Fibroblast of lung (primary cell): Measurements from ENCODE around the gene DCAF10. TPM values are rescaled to one million over a fixed set of nuclear protein-coding genes. Genes with fewer than 3 reads are reported as not detected.
"Not testable (repeated sequence)": the region's sequence is repeated elsewhere in the genome, so short reads cannot be mapped to it uniquely, and the experiment has no call there.

Source experiments
- DNase-seq, 2 donors: peaks; one replicate each; pipeline versions ENCODE4 v3.0.0 to v3.0.0-alpha.2; 2010; ENCODE audit warnings: low read depth in 2 of 2
- H2AFZ ChIP-seq: 2 replicates; pipeline ENCODE4 v1.5.1; 2012; ENCODE audit warnings: low read length, control low read depth, inconsistent platforms
- H3K27ac ChIP-seq: 2 replicates; pipeline ENCODE4 v1.5.1; 2011; ENCODE audit warnings: low read length, control low read depth; ENCODE audit not compliant: insufficient read depth
- H3K27me3 ChIP-seq: 2 replicates; pipeline ENCODE4 v1.5.1; 2011; ENCODE audit warnings: mild to moderate bottlenecking, low read length; ENCODE audit not compliant: control insufficient read depth, insufficient read depth
- H3K36me3 ChIP-seq: 2 replicates; pipeline ENCODE4 v1.5.1; 2011; ENCODE audit warnings: low read length; ENCODE audit not compliant: control insufficient read depth, insufficient read depth
- H3K4me1 ChIP-seq: 2 replicates; pipeline ENCODE4 v1.5.1; 2011; ENCODE audit warnings: low read length; ENCODE audit not compliant: control insufficient read depth, insufficient read depth; ENCODE audit errors: extremely low read depth
- H3K4me2 ChIP-seq: 2 replicates; pipeline ENCODE4 v1.5.1; 2011; ENCODE audit warnings: low read length, control low read depth; ENCODE audit not compliant: insufficient read depth; ENCODE audit errors: extremely low read depth
- H3K4me3 ChIP-seq, 4 experiments: fragments of 200-600 bp in 1 of 4; sonication (generic) in 1 of 4; replicated peaks in 1 of 4; 2 replicates each; pipeline ENCODE4 v1.5.1; 2011 to 2016; ENCODE audit warnings: low read length in 4 of 4, low read depth in 3 of 4, mild to moderate bottlenecking in 3 of 4, control low read depth in 2 of 4, inconsistent platforms in 1 of 4, mixed read lengths in 1 of 4; ENCODE audit not compliant: insufficient read depth in 1 of 4; ENCODE audit errors: control extremely low read depth in 1 of 4
- H3K79me2 ChIP-seq: 2 replicates; pipeline ENCODE4 v1.5.1; 2012; ENCODE audit warnings: mild to moderate bottlenecking, low read length, inconsistent platforms; ENCODE audit not compliant: control insufficient read depth, insufficient read depth
- H3K9ac ChIP-seq: 2 replicates; pipeline ENCODE4 v1.5.1; 2011; ENCODE audit warnings: mild to moderate bottlenecking, low read length, control low read depth; ENCODE audit not compliant: insufficient read depth
- H3K9me3 ChIP-seq: 2 replicates; pipeline ENCODE4 v1.5.1; 2012; ENCODE audit warnings: low read depth, low read length; ENCODE audit not compliant: control insufficient read depth, insufficient read depth
- H4K20me1 ChIP-seq: 2 replicates; pipeline ENCODE4 v1.5.1; 2011; ENCODE audit warnings: low read length; ENCODE audit not compliant: control insufficient read depth, insufficient read depth; ENCODE audit errors: extremely low read depth
- EZH2 ChIP-seq: IDR thresholded peaks from 2 replicates; pipeline ENCODE4 v1.5.1; 2012; ENCODE audit warnings: low read length, control low read depth, mild to moderate bottlenecking; ENCODE audit errors: missing control alignments
- polyA plus RNA-seq, 2 donors: library from polyadenylated mRNA; depleted of rRNA in 1 of 2; stranded (reverse) in 1 of 2; unstranded in 1 of 2; fragments of >200 nt; gene quantifications; 2 replicates each; pipeline ENCODE4 v1.2.1, GENCODE V29; 2011 to 2012; ENCODE audit warnings: missing spikeins in 1 of 2
- total RNA-seq: library from RNA; depleted of rRNA; stranded (reverse); fragments of >200 nt; gene quantifications from 2 replicates; pipeline ENCODE4 v1.2.1, GENCODE V29; 2014
- TF ChIP-seq, protein P1 (sequence below), 2 donors: IDR thresholded peaks in 1 of 2; conservative IDR thresholded peaks in 1 of 2; 1 replicate in 1 of 2; 2 replicates in 1 of 2; pipeline ENCODE4 v1.5.1; 2011 to 2012; ENCODE audit warnings: low read length in 2 of 2, control low read depth in 1 of 2, inconsistent platforms in 1 of 2, low read depth in 1 of 2, mild to moderate bottlenecking in 1 of 2

The DCAF10 gene
- total and polyA plus RNA-seq, 2 donors (not counting 1 experiment from before 2014, with no cell fraction given): 26.6 to 33.5 TPM

DNA sequence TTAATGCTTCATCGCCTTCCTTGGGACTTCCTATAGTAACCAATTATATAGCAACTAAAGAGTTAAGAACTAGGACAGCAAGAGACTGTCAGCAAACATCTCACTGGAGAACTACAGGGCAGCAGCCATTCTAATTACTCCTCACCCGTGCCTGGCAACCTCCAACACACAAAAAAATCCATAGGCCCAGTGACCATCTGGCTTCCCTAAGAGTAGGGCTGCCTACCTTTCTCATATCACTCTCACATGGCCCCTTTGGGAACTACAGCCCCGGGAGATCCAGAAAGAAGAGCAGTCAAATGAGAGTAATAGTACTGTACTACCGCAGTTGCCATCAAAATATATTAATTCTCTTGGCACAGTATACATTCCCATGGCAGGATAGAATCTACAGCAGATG lies 5.7 kb downstream of the DCAF10 start:
- no peak for TF ChIP-seq EZH2
- TF ChIP-seq, protein P1, sequence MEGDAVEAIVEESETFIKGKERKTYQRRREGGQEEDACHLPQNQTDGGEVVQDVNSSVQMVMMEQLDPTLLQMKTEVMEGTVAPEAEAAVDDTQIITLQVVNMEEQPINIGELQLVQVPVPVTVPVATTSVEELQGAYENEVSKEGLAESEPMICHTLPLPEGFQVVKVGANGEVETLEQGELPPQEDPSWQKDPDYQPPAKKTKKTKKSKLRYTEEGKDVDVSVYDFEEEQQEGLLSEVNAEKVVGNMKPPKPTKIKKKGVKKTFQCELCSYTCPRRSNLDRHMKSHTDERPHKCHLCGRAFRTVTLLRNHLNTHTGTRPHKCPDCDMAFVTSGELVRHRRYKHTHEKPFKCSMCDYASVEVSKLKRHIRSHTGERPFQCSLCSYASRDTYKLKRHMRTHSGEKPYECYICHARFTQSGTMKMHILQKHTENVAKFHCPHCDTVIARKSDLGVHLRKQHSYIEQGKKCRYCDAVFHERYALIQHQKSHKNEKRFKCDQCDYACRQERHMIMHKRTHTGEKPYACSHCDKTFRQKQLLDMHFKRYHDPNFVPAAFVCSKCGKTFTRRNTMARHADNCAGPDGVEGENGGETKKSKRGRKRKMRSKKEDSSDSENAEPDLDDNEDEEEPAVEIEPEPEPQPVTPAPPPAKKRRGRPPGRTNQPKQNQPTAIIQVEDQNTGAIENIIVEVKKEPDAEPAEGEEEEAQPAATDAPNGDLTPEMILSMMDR (conservative IDR thresholded peaks at IDR 0.05 in 1 of 2, IDR thresholded peaks at IDR 0.05 in 1 of 2; ENCODE audit: low read depth in 1 of 2, low read length in 2 of 2): no peak
- H3K4me1 ChIP-seq: no peaks in the 10 kb centered on the region
- H3K9me3 ChIP-seq: no peaks in the 10 kb centered on the region
- peaks cover 65% of the 10 kb centered on the region for H3K79me2 ChIP-seq
- no peak for DNase-seq
- peaks cover 4% of the 10 kb centered on the region for H4K20me1 ChIP-seq
- no peak overlapping the region for H3K4me2 ChIP-seq
- no peak overlapping the region for H2AFZ ChIP-seq
- no peak overlapping the region for H3K4me3 ChIP-seq
- no peak overlapping the region for H3K9ac ChIP-seq
- H3K27me3 ChIP-seq: no peaks in the 10 kb centered on the region
- H3K36me3 ChIP-seq: peaks cover 1% of the 10 kb centered on the region
- no peak overlapping the region for H3K27ac ChIP-seq

GRCh38 chr9:37809676-37810075 lies 9.1 kb downstream of the DCAF10 start:
- H3K9me3 ChIP-seq, H3K36me3 ChIP-seq, H3K4me1 ChIP-seq, DNase-seq, H3K9ac ChIP-seq, H3K4me3 ChIP-seq, H3K4me2 ChIP-seq, H2AFZ ChIP-seq, H3K27ac ChIP-seq, H3K27me3 ChIP-seq, H4K20me1 ChIP-seq: not testable (repeated sequence)
- H3K79me2 ChIP-seq: peaks cover 33% of the 10 kb centered on the region

DNA sequence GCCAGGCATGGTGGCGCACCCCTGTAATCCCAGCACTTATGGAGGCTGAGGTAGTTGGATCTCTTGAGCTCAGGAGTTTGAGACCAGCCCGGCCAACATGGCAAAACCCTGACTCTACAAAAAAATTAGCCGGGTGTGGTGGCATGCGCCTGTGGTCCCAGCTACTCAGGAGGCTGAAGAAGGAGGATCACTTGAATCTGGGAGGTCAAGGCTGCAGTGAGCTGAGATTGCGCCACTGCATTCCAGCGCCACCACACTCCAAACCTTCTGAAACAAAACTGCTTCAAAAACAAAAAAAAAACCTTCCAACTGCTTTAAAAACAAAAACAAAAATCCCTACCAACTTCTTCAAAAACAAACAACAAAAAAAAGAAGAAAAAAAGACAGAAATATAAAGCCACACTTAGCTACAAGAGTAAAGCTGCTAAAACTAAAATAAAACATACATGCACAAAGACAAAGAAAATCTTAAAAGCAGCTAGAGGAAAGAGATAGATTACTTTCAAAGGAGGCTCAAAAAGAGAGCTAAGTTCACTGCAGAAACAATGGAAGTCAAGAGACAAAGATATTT lies 11.4 kb downstream of the DCAF10 start:
- Histone ChIP-seq H2AFZ (no peak overlapping the region), H3K9ac (no peak overlapping the region), H3K9me3 (no peaks in the 10 kb centered on the region), H3K27me3 (no peaks in the 10 kb centered on the region), H3K4me2 (no peak overlapping the region), H3K4me3 (no peak overlapping the region), H3K79me2 (peaks cover 22% of the 10 kb centered on the region), H3K27ac (no peak overlapping the region), H3K4me1 (no peaks in the 10 kb centered on the region), H3K36me3 (no peaks in the 10 kb centered on the region), H4K20me1 (no peaks in the 10 kb centered on the region)
- no peak for TF ChIP-seq EZH2
- TF ChIP-seq, protein P1 (conservative IDR thresholded peaks at IDR 0.05 in 1 of 2, IDR thresholded peaks at IDR 0.05 in 1 of 2; ENCODE audit: low read depth in 1 of 2, low read length in 2 of 2): no peak
- no peak for DNase-seq
